Medulla oblongata (tissue), 1 donor: ENCODE data around the gene KRTAP2-1.
"Not testable (repeated sequence)": the region's sequence is repeated elsewhere in the genome, so short reads cannot be mapped to it uniquely, and the experiment has no call there.

Source experiments
- DNase-seq: peaks from one replicate; pipeline ENCODE4 v3.0.0-alpha.2; 2015; ENCODE audit errors: extremely low spot score

KRTAP2-1 gene

GRCh38 chr17:41057547-41057946 is 10.4 kb upstream of the KRTAP2-1 start:
- DNase-seq: no peak

GRCh38 chr17:41055130-41055529 is 8.0 kb upstream of the KRTAP2-1 start, which contains the start of gene KRTAP2-2:
TSS of gene KRTAP2-2 (minus strand) at chr17:41055230. CDS start at chr17:41055211, 19 bp downstream.
- DNase-seq: not testable (repeated sequence)

DNA sequence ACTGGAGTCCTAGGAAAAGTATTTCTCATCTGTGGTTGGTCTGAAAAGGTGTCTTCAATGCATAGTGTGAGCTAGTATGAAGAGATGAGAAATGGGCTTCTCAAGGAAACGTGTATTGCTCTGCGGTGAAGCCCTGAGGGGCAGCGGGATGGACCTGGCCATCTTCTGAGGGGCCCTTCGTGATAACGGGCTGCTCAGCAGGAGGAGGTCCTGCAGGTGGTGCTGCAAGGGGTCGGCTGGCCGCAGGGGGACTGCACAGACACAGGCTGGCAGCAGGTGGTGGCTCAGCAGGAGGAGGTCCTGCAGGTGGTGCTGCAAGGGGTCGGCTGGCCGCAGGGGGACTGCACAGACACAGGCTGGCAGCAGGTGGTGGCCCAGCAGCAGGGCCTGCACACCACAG is 7.4 kb upstream of the KRTAP2-1 start:
- DNase-seq: not testable (repeated sequence)

DNA sequence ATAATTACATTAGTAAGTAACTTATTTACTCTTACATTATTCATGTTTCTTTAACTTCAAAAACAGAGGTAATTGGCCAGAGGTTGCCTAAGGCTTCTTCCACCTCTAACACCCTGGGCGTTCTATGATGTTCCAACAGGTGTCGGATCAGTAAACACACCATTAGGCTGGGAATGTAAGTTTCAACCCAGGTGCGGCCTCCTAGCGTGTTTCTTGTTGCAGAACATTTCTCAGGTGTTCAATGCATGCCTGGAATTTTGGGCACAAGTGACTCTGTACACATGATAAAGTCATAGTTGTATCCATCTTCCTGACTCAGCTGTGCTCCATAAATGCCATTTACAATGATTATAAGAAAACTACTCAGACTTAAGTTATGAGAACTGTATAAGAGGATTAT is 6.9 kb upstream of the KRTAP2-1 start:
- no peak for DNase-seq

- no peak for DNase-seq
Measured at GRCh38 chr17:41052566-41052965, 5.5 kb upstream of the KRTAP2-1 start.

GRCh38 chr17:41049110-41049509 is 2.0 kb upstream of the KRTAP2-1 start:
- DNase-seq: no peak

GRCh38 chr17:41048441-41048840 is 1.3 kb upstream of the KRTAP2-1 start:
- no peak for DNase-seq

DNA sequence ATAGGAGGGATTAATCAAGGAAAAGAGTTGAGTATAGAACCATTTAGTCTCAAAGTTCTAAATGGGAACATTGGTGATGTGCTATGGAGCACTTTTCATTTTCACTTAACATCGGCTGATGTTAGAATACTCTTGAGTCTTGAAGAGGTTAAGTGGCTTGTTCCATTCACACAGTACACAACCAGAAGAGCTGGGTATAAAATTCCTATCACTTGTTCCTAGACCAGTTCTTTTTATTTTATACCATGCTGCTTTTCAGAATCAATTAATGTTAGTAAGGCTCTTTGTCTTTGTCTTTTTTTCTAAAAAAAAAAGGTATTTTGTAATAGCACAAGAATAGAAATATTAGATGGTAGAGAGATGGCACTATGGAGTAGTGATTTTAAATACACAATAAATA is 4.2 kb downstream of the KRTAP2-1 start:
- no peak for DNase-seq

- DNase-seq: not testable (repeated sequence)
Measured at GRCh38 chr17:41040783-41041571, 6.1 kb downstream of the KRTAP2-1 start, which contains the start of gene KRTAP1-1. TSS of gene KRTAP1-1 (minus strand) at chr17:41041450. CDS start at chr17:41041397, 53 bp downstream.

DNA sequence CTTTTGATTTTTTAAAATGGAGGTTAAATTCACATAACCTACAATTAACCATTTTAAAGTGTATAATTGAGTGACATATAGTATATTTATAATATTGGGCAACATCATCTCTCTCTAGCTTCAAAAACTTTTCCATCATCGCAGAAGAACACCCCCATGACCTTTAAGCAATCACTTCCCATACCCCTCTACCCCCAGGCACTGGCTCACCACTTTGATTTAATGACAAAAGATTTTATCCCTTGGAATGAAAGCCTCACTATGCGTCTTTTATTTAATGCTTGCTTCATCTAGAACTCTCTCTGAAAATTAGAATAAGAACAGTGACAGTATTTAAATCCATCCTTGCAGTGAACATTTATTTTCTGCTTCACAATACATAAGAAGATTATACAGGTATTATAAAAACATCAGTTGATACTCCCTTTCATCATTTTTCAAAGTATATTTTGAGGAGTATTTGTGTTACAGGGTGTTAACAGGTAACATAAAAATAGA is 9.2 kb downstream of the KRTAP2-1 start:
- DNase-seq: no peak

GRCh38 chr17:41034346-41034935 is 12.7 kb downstream of the KRTAP2-1 start, which contains the start of gene KRTAP1-3:
TSS of gene KRTAP1-3 (minus strand) at chr17:41034874. CDS start at chr17:41034821, 53 bp downstream.
- DNase-seq: not testable (repeated sequence)

DNA sequence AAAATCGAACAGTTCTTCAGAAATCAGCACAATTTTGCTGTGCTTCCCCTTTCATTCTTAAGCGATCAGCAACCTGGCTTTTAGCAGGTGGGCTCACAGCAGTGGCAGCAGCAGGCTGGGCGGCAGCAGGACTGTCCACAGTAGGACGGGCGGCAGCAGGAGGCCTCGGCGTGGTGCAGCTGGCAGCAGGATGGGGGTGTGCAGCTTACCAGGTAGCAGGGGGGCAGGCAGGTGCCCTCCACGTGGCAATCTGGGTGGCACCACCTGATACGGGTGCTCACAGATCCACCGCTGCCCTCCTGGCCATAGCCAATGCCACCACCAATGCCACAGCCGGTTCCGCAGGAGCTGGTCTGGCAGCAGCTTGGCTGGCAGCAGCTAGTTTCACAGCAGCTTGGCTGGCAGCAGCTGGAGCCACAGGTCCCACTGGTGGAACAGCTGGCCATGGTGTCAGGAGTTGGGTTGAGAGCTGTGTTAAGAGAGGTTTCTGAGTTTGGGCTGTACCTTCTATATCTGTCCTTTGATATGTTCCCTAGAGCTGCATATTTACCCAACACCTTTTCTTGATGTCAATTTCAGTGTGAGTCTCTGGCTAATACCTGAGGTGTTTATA is 17.4 kb downstream of the KRTAP2-1 start, which contains the start of gene KRTAP1-4:
KRTAP1-4 (minus strand) TSS at position 563 of the 613 bp plus-strand sequence; CDS start at position 446, 117 bp downstream.
- no peak for DNase-seq

GRCh38 chr17:41026715-41027471 is 20.2 kb downstream of the KRTAP2-1 start, which contains the start of gene KRTAP1-5:
TSS of gene KRTAP1-5 (minus strand) at chr17:41027208. CDS start at chr17:41027155, 53 bp downstream.
- DNase-seq: no peak

GRCh38 chr17:41024697-41025096 is 22.4 kb downstream of the KRTAP2-1 start:
- DNase-seq: no peak

- DNase-seq: no peak
Measured at GRCh38 chr17:41020336-41020735, 26.8 kb downstream of the KRTAP2-1 start.

DNA sequence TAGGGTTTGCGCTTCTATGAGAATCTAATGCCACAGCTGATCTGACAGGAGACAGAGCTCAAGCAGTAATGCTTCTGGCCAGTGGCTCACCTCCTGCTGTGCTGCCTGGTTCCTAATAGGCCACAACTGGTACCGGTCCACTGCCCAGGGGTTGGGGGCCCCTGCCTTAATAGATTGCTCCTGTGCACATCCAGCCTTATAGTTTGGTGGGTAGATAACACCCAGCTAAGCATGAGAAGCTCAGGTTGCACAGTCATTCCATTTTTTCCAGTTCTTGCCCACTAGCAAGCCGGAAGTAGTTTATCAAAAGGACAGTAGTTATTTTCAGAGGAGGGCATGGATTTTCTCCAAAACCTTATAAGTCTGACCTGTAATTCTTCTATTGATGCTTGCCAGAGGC is 27.7 kb downstream of the KRTAP2-1 start:
- no peak for DNase-seq

GRCh38 chr17:41018541-41018940 is 28.6 kb downstream of the KRTAP2-1 start:
- DNase-seq: no peak

- no peak for DNase-seq
Measured at GRCh38 chr17:41016578-41017215, 30.4 kb downstream of the KRTAP2-1 start.

GRCh38 chr17:41015454-41015853 is 31.7 kb downstream of the KRTAP2-1 start:
- no peak for DNase-seq

GRCh38 chr17:41013606-41014005 is 33.5 kb downstream of the KRTAP2-1 start:
- DNase-seq: no peak

- no peak for DNase-seq
Measured at GRCh38 chr17:41013181-41013580, 33.9 kb downstream of the KRTAP2-1 start.
